Fibroblast of pulmonary artery (primary cell): Measurements from ENCODE around the gene RANBP17.
A peak's percentile ranks its signal among the peaks of the same experiment; 100 is the strongest.

Experiments used
- DNase-seq: peaks from one replicate; pipeline ENCODE4 v3.0.0-alpha.2; 2010; ENCODE audit warnings: low read depth
- H3K4me3 ChIP-seq: replicated peaks from 2 replicates; pipeline ENCODE4 v1.5.1; 2011; ENCODE audit warnings: low read depth, mild to moderate bottlenecking, control low read depth, low read length, moderate library complexity
- TF ChIP-seq, protein P1 (sequence below): IDR thresholded peaks from 2 replicates; pipeline ENCODE4 v1.5.1; 2011; ENCODE audit warnings: mild to moderate bottlenecking, control low read depth, low read length, inconsistent platforms; ENCODE audit errors: missing control alignments

The RANBP17 gene

DNA sequence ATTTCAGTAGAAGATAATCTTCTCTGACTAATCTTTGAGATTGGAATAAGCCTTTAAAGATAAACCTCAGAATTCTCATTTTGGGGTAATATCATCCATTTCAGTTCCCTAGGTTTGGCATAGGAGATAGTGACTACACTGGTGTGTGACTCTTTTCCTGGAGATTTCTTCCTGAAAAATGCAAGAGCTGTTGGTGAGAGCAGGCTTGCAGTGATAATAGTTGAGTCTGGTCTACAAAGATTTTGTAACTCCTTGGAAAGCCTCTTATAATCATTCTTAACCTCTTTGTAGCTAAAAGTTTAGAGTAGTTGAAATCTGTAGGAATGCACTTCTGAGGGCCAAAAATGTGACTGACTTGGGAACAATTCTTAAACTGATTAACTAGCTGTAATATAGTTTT, 23.4 kb downstream of the RANBP17 start:
- TF ChIP-seq, protein P1, sequence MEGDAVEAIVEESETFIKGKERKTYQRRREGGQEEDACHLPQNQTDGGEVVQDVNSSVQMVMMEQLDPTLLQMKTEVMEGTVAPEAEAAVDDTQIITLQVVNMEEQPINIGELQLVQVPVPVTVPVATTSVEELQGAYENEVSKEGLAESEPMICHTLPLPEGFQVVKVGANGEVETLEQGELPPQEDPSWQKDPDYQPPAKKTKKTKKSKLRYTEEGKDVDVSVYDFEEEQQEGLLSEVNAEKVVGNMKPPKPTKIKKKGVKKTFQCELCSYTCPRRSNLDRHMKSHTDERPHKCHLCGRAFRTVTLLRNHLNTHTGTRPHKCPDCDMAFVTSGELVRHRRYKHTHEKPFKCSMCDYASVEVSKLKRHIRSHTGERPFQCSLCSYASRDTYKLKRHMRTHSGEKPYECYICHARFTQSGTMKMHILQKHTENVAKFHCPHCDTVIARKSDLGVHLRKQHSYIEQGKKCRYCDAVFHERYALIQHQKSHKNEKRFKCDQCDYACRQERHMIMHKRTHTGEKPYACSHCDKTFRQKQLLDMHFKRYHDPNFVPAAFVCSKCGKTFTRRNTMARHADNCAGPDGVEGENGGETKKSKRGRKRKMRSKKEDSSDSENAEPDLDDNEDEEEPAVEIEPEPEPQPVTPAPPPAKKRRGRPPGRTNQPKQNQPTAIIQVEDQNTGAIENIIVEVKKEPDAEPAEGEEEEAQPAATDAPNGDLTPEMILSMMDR: no peak
- DNase-seq: peak; percentile 31

DNA sequence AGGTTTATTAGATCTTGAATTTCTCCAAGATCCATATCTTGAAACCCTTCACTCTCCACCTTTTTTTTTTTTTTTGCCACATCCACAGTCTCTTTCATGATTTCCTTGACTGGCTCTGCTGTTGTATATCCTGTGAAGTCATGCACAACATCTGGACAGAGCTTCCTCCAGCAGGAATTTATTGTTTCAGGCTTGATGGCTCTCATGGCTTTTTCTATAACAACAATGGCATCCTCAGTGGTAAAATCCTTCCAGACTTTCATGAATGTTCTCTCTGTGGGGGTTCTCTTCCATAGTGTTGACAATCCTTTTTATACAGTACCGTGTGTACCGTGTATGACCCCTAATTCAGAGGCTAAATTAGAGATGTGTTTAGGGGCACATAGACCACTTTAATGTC, 24.0 kb downstream of the RANBP17 start:
- DNase-seq: peak; percentile 22
- TF ChIP-seq, protein P1: no peak
- no peak overlapping the region for H3K4me3 ChIP-seq

More for the DNA sequence above, 23.4 kb downstream of the RANBP17 start:
- no peak overlapping the region for H3K4me3 ChIP-seq

DNA sequence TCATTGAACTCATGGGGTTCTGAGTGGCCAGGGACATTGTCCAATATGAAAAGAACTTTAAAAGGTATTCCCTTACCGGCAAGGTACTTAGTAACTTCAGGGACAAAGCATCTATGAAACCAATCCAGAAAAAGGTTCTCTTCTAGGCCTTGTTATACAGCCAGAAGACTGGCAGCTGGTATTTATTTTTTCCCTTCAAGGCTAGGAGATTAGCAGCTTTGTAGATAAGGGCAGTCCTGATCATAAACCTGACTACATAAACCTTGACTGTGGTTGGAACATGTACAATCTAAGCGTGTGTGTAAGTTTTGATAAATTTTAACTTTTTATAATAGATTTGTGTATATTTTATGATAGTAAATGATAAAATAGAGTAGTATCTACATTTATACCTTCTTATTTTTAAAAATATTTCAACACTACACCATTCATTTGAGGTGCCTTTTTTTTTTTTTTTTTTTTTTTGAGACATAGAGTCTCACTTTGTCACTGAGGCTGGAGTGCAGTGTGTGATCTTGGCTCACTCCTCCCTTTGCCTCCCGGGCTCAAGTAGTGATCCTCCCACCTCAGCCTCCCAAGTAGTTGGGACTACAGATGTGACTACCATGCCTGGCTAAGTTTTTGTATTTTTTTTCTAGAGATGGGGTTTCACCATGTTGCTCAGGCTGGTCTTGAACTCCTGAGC, 24.5 kb downstream of the RANBP17 start:
- DNase-seq: no peak
- H3K4me3 ChIP-seq: no peak overlapping the region
- TF ChIP-seq, protein P1: no peak

DNA sequence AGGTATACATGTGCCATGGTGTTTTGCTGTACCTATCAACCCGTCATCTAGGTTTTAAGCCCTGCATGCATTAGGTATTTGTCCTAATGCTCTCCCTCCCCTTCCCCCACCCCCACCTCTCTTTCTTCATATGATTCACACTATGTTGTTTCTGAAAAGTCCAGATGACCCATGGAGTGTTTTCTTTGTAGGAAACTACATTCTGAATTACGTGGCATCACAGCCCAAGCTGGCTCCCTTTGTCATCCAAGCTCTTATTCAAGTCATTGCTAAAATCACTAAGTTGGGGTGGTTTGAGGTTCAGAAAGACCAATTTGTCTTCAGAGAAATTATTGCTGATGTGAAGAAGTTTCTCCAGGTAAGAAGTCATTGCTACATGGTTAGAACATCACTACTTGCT, 30.4 kb downstream of the RANBP17 start:
- peak; percentile 56 for DNase-seq
- no peak overlapping the region for H3K4me3 ChIP-seq
- TF ChIP-seq, protein P1: no peak

DNA sequence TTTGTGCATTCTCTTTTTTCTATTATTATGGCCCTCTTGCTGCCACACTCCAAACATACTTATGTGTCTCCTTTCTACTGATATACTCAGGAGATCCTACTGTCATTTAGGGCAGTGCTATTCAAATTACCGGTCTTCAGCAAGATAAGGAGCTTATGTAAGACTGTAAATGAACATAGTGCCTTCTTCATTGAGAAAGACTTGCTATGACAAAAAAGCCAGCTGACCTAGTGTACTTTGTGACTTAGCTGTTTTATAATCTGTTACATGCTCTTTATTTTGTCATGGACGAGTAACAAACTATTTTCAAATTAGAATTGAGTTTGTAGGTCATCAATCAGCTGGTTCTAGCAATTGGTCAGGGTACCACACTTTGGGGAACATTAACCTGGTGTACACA, 32.8 kb downstream of the RANBP17 start:
- no peak for DNase-seq
- no peak overlapping the region for H3K4me3 ChIP-seq
- TF ChIP-seq, protein P1: no peak

DNA sequence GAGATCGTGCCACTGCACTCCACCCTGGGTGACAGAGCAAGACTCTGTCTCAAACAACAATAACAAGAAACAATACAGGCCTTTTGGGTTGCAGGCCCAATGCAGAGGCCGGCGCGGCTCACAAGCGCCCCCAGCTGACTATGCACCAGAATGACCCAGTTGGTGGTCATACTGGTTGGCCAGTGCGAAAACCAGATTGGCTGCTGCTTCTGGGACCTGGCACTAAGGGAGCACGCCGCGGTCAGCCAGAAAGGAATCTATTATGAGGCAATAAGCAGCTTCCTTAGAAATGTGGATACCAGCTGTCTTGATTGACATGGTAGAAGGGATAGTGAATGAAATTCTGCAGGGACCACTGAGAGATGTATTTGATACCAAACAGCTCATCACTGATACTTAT, 35.0 kb downstream of the RANBP17 start:
- TF ChIP-seq, protein P1: peak; percentile 45
- H3K4me3 ChIP-seq: no peak overlapping the region
- peak; percentile 68 for DNase-seq

DNA sequence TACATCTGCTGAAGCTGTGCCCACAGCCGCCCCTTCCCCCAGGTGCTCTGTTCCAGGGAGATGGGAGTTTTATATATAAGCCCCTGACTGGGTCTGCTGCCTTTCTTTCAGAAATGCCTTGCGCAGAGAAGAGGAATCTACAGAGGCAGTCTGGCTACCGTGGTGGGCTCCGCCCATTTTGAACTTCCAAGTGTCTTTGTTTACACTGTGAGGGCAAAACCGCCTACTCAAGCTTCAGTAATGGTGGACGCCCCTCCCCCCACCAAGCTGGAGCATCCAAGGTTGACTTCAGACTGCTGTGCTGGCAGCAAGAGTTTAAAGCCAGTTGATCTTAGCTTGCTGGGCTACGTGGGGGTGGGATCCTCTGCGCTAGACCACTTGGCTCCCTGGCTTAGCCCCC, 41.3 kb downstream of the RANBP17 start:
- TF ChIP-seq, protein P1: no peak
- no peak overlapping the region for H3K4me3 ChIP-seq
- no peak for DNase-seq
